Kidney epithelial cell (primary cell): ENCODE data around the gene ORM2. TPM values are rescaled to one million over a fixed set of nuclear protein-coding genes. Genes with fewer than 3 reads are reported as not detected.

Experiments used
- DNase-seq: peaks from one replicate; pipeline ENCODE4 v3.0.0-alpha.2; 2010; ENCODE audit warnings: low read depth
- H3K27me3 ChIP-seq: 2 replicates; pipeline ENCODE4 v1.6.0; 2011; ENCODE audit warnings: low read length; ENCODE audit not compliant: control insufficient read depth, insufficient read depth
- H3K36me3 ChIP-seq: 2 replicates; pipeline ENCODE4 v1.5.1; 2011; ENCODE audit warnings: low read length; ENCODE audit not compliant: control insufficient read depth, insufficient read depth
- H3K4me3 ChIP-seq: 2 replicates; pipeline ENCODE4 v1.5.1; 2011; ENCODE audit warnings: low read depth, mild to moderate bottlenecking, control low read depth, low read length
- CTCF ChIP-seq: IDR thresholded peaks from 2 replicates; pipeline ENCODE4 v1.5.1; 2011; ENCODE audit warnings: mild to moderate bottlenecking, moderate library complexity, low read length, control low read depth, inconsistent platforms; ENCODE audit not compliant: insufficient read depth, poor library complexity, severe bottlenecking
- total RNA-seq: library from RNA; depleted of rRNA; stranded (reverse); fragments of >200 nt; gene quantifications from 2 replicates; pipeline ENCODE4 v1.2.3, GENCODE V29; 2015

The ORM2 gene
- total RNA-seq, 1 donor from 2014 or later, result not detected

DNA sequence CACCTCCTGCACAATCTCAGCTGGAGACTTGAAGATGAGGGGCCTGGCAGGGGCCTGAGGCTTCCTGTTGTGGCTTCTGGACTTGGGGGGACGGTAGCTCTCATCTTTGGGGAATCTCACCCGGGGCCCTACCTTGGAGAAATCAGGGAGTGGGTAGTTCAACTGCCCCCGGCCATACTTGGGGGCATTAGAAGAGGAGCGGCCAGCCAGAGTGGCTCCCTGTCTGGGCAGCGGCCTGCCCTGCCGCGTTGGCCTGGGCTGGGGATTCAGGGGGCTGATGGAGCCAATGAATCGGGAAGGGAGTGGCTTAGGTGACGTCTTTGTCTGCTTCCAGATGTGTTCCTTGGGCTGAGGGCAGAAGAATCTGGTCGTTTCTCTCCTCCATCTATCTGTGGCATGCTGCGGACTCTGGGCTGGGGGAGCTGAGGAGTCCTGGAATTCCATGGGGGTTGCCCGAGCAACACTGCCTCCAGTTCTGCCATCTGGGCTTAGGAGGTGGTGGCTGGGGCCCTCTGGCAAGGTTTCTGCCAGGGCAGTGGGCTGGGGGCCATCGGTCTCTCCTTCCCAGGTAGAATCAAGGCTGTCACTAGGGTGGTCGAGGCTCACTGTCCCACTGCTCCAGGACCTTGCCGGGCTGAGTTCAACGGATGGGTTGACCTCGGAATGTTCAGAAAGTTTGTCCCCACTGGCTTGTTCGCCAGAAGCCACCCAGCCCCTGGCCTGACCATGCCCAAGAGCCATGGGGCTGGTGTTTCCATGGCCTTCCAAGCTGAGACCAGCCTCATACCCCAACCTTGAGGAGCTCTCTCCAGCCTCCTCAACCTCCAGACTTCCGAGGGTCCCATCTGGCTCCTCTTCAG is 47.1 kb downstream of the ORM2 start:
- TF ChIP-seq CTCF, result no peak
- no peaks in the 10 kb centered on the region for H3K36me3 ChIP-seq
- DNase-seq, result no peak
- no peaks in the 10 kb centered on the region for H3K27me3 ChIP-seq
- no peak overlapping the region for H3K4me3 ChIP-seq

DNA sequence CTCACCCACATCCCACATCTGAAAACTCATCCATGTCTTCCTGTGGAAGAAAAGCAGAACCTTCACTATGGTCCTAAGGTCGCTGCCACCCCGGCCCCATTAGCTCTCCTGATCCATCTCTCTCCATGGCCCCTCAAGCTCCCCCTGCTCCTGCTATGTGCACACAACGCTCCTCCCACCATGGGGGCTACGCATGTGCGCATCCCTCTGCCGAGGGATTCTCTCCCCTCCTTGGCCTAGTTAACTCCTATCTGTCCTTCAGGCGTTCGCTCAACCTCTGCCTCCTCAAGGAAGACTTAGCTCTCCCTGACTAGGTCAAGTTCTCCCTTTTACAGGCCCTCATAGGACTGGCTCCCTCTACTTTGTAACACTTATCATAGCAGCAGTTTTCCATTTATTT is 48.3 kb downstream of the ORM2 start:
- DNase-seq, result no peak
- TF ChIP-seq CTCF, result no peak
- no peak overlapping the region for H3K4me3 ChIP-seq
- no peaks in the 10 kb centered on the region for H3K36me3 ChIP-seq
- H3K27me3 ChIP-seq, result no peaks in the 10 kb centered on the region

DNA sequence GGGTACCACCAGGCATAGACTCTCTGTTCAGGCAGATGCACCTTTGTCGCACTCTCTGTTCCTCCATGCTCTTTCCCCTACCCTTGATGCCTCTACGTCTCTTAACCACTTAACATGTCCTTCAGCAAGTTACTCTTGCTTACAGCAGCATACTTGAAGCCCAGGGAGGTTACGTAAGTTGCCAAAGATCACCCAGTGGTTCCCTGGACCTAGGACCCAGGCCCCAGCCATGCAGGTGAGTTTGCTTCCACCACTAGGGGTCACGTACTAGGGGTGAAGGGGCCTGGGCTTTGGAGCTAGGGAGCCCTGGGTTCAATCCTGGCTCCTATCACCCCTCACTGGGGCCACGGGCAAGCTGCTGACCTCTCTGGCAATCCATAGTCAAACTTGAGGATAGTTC is 49.2 kb downstream of the ORM2 start:
- TF ChIP-seq CTCF, result no peak

More for the DNA sequence above, 49.2 kb downstream of the ORM2 start:
- DNase-seq, result no peak
- Histone ChIP-seq H3K4me3 (no peak overlapping the region), H3K36me3 (no peaks in the 10 kb centered on the region), H3K27me3 (no peaks in the 10 kb centered on the region)

Other genes starting within 250 kb of the ORM2 start
- 13.8 and 15.8 TPM in 2 replicates for gene KIF12, start 230.6 kb upstream of the ORM2 start, total RNA-seq
- gene COL27A1, start 174.3 kb upstream of the ORM2 start, total RNA-seq, result 8.2 and 8.4 TPM in 2 replicates
- gene ORM1, start 6.8 kb upstream of the ORM2 start, total RNA-seq, result not detected in 2 replicates
- 34.6 and 40.5 TPM in 2 replicates for gene AKNA, start 58.1 kb downstream of the ORM2 start, total RNA-seq
- 8.1 and 9.2 TPM in 2 replicates for gene WHRN, start 175.6 kb downstream of the ORM2 start, total RNA-seq